ENCODE measurements around the gene ANP32A.

Gene ANP32A

GRCh38 chr15:68782589-68783161, 38.0 kb downstream of the ANP32A start:
- TF ChIP-seq CTCF (conservative IDR thresholded peaks at IDR 0.05; ENCODE audit: low read depth, low read length) = no peak
- no peak for DNase-seq (ENCODE audit: low read depth)
- H3K4me3 ChIP-seq (ENCODE audit: low read length) = no peak overlapping the region

- no peak overlapping the region for H3K4me3 ChIP-seq (ENCODE audit: low read length)
- no peak for DNase-seq (ENCODE audit: low read depth)
- TF ChIP-seq CTCF (conservative IDR thresholded peaks at IDR 0.05; ENCODE audit: low read depth, low read length) = no peak
Measured at GRCh38 chr15:68781766-68782588, 38.7 kb downstream of the ANP32A start.

- DNase-seq (ENCODE audit: low read depth) = no peak
- no peak for TF ChIP-seq CTCF (conservative IDR thresholded peaks at IDR 0.05; ENCODE audit: low read depth, low read length)
- H3K4me3 ChIP-seq (ENCODE audit: low read length) = no peak overlapping the region
Measured at GRCh38 chr15:68781217-68781616, 39.5 kb downstream of the ANP32A start.

- no peak overlapping the region for H3K4me3 ChIP-seq (ENCODE audit: low read length)
- no peak for DNase-seq (ENCODE audit: low read depth)
- TF ChIP-seq CTCF (conservative IDR thresholded peaks at IDR 0.05; ENCODE audit: low read depth, low read length) = no peak
Measured at GRCh38 chr15:68778876-68779275, 41.8 kb downstream of the ANP32A start.

- no peak for TF ChIP-seq CTCF (conservative IDR thresholded peaks at IDR 0.05; ENCODE audit: low read depth, low read length)
- no peak for DNase-seq (ENCODE audit: low read depth)
- no peak overlapping the region for H3K4me3 ChIP-seq (ENCODE audit: low read length)
Measured at GRCh38 chr15:68776477-68777270, 44.0 kb downstream of the ANP32A start.

GRCh38 chr15:68775671-68776476, 44.8 kb downstream of the ANP32A start:
- no peak overlapping the region for H3K4me3 ChIP-seq (ENCODE audit: low read length)
- DNase-seq (ENCODE audit: low read depth) = peak; percentile 52
- no peak for TF ChIP-seq CTCF (conservative IDR thresholded peaks at IDR 0.05; ENCODE audit: low read depth, low read length)

Measured in retinal pigment epithelial cell (primary cell).